Adrenal gland (tissue), 5 donors: Measurements from ENCODE around the gene CELF6.

Source experiments
- POLR2A ChIP-seq, 2 donors: fragments of 450-650 bp; IDR thresholded peaks; one replicate each; pipeline ENCODE4 v1.6.1; 2017; ENCODE audit warnings: antibody characterized with exemption in 2 of 2, mild to moderate bottlenecking in 2 of 2, moderate library complexity in 1 of 2
- TF ChIP-seq, protein P1 (sequence below), 6 experiments: fragments of 450-650 bp in 4 of 6; fragments of 200-600 bp in 2 of 6; sonication (generic) in 1 of 6; IDR thresholded peaks; 1 replicate in 5 of 6; 2 replicates in 1 of 6; pipeline versions ENCODE4 v1.5.1 to v1.8.0; 2016 to 2021; ENCODE audit warnings: antibody characterized with exemption in 6 of 6, mild to moderate bottlenecking in 2 of 6, moderate library complexity in 1 of 6
- donor health status: DM: no; HTN: no; CAD: no.

DNA sequence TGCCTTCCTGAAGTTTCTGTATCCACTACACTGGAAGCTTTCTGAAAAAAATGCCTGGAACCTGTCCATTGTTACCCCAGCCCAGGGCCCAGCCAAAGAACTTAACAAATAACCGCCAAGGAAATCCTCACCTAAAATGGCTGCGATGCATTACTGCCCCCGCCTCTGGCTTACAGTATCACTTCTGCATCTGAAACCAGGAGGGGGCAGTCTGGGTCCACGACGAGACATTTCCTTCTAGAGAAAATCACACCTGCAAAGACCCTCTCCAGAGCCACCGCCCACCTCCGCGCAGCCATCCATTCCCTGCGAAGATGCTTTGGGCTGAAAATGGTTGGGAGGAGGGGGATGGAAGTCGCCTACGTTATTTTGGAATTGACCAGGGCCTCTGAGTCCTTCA lies 22.4 kb upstream of the CELF6 start:
- no peak for TF ChIP-seq POLR2A (IDR thresholded peaks at IDR 0.05)
- TF ChIP-seq, protein P1, sequence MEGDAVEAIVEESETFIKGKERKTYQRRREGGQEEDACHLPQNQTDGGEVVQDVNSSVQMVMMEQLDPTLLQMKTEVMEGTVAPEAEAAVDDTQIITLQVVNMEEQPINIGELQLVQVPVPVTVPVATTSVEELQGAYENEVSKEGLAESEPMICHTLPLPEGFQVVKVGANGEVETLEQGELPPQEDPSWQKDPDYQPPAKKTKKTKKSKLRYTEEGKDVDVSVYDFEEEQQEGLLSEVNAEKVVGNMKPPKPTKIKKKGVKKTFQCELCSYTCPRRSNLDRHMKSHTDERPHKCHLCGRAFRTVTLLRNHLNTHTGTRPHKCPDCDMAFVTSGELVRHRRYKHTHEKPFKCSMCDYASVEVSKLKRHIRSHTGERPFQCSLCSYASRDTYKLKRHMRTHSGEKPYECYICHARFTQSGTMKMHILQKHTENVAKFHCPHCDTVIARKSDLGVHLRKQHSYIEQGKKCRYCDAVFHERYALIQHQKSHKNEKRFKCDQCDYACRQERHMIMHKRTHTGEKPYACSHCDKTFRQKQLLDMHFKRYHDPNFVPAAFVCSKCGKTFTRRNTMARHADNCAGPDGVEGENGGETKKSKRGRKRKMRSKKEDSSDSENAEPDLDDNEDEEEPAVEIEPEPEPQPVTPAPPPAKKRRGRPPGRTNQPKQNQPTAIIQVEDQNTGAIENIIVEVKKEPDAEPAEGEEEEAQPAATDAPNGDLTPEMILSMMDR (IDR thresholded peaks at IDR 0.05), result peak; percentile 6 to 41 (median 32)
